ENCODE data around the gene ERMAP.
"Not testable (repeated sequence)": the region's sequence is repeated elsewhere in the genome, so short reads cannot be mapped to it uniquely, and the experiment has no call there.

Gene ERMAP

DNA sequence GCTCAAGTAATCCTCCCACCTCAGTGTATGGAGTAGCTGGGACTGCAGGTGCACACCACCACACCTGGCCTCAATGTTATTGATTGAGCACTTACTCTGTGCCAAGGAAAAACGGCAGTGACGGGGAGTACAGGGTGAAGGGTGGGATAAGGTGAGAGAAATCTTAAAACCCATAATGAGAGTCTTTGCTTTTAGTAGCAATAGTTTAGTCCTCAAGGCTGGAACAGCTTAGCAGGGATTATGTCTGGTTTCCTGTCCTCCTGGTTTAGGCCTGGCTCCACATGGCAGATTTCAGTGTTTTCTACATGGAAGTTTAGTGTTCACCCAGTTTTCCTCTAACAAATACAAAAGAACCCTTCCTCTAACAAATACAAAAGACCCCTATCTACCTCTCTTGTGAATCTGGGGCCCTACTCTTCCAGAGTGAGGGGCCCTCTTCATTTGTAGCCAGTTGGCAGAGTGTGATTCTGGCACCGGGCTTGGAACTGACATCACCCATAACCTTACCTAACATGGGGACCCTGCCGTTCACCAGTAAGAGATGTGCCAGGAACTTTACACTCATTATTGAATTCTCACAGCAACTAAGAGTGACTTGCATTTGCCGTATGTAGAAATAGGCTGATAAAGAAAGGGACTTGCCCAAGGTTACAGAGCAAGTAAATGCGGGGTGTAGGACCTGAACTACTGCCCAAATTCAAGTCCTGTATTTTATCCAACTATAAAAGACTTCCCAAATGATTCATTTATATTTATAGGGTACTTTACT, 36.4 kb downstream of the ERMAP start:
- TF ChIP-seq, protein P1, sequence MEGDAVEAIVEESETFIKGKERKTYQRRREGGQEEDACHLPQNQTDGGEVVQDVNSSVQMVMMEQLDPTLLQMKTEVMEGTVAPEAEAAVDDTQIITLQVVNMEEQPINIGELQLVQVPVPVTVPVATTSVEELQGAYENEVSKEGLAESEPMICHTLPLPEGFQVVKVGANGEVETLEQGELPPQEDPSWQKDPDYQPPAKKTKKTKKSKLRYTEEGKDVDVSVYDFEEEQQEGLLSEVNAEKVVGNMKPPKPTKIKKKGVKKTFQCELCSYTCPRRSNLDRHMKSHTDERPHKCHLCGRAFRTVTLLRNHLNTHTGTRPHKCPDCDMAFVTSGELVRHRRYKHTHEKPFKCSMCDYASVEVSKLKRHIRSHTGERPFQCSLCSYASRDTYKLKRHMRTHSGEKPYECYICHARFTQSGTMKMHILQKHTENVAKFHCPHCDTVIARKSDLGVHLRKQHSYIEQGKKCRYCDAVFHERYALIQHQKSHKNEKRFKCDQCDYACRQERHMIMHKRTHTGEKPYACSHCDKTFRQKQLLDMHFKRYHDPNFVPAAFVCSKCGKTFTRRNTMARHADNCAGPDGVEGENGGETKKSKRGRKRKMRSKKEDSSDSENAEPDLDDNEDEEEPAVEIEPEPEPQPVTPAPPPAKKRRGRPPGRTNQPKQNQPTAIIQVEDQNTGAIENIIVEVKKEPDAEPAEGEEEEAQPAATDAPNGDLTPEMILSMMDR (IDR thresholded peaks at IDR 0.05; ENCODE audit: low read length, missing control alignments) = no peak
- no peak for DNase-seq (ENCODE audit: low read depth)
- H3K4me3 ChIP-seq (replicated peaks; ENCODE audit: low read depth, low read length) = no peak overlapping the region

GRCh38 chr1:42856554-42856953, 39.6 kb downstream of the ERMAP start:
- not testable (repeated sequence) for DNase-seq (ENCODE audit: low read depth); H3K4me3 ChIP-seq (replicated peaks; ENCODE audit: low read depth, low read length)

DNA sequence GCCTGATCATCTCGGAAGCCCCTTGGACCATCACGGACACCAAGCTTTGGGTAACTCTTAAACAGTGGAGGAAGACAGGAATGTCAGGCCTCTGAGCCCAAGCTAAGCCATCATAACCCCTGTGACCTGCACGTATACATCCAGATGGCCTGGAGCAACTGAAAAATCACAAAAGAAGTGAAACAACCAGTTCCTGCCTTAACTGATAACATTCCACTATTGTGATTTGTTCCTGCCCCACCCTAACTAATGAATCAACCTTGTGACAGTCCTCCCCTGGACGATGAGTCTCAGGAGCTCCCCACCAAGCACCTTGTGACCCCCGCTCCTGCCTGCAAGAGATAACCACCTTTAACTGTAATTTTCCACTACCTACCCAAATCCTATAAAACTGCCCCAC, 42.4 kb downstream of the ERMAP start:
- not testable (repeated sequence) for H3K4me3 ChIP-seq (replicated peaks; ENCODE audit: low read depth, low read length); DNase-seq (ENCODE audit: low read depth)

DNA sequence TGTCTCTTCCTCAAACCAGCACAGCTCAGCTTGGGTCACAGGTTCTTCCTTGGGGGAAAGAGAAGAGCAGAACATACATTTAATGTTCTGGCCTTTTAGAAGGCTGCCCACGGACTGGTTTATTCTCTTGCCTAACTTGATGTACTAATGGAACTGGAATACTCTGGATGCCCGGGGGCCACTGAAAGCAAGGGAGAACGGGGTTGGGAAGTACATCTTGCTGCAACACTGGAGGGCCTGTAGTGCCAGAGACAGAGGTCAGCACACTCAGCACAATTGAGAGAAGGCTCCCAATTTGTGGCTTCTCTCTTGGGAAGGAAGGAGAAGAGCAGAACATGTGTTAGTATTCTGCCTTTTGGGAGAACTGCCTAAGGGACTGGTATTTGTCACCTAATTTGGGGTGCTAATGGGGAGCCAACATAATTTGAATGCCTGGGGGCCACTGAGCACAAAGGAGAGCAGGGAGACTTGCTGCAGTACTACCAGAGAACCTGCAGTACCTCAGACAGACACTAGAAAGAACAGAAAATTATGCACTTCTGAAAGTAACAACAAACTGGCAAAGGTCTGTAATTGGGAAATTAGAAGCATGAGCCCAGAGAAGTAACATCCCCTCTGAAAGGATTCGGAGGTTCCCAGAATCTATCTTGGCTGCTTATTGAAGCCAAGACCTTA, 43.6 kb downstream of the ERMAP start:
- TF ChIP-seq, protein P1 (IDR thresholded peaks at IDR 0.05; ENCODE audit: low read length, missing control alignments) = peak; percentile 12
- no peak for DNase-seq (ENCODE audit: low read depth)
- no peak overlapping the region for H3K4me3 ChIP-seq (replicated peaks; ENCODE audit: low read depth, low read length)

DNA sequence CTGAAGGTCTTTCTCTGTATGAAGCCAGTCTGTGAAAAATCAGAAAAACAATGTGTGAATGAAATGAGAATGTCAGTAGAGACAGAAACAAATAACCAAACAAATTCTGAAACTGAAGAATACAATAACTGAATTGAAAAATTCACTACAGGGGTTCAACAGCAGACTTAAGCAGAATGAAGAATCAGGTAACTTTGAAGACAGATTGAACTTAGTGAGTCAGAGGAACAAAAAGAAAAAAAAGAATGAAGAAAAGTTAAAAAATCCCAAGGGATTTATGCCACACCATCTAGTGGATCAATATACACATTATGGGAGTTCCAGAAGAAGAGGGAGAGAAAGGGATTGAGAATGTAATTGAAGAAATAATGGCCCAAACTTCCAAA, 44.1 kb downstream of the ERMAP start:
- no peak overlapping the region for H3K4me3 ChIP-seq (replicated peaks; ENCODE audit: low read depth, low read length)
- TF ChIP-seq, protein P1 (IDR thresholded peaks at IDR 0.05; ENCODE audit: low read length, missing control alignments) = no peak
- no peak for DNase-seq (ENCODE audit: low read depth)

GRCh38 chr1:42866549-42866948, 49.6 kb downstream of the ERMAP start:
- DNase-seq (ENCODE audit: low read depth) = no peak
- TF ChIP-seq, protein P1 (IDR thresholded peaks at IDR 0.05; ENCODE audit: low read length, missing control alignments) = no peak
- H3K4me3 ChIP-seq (replicated peaks; ENCODE audit: low read depth, low read length) = no peak overlapping the region

DNA sequence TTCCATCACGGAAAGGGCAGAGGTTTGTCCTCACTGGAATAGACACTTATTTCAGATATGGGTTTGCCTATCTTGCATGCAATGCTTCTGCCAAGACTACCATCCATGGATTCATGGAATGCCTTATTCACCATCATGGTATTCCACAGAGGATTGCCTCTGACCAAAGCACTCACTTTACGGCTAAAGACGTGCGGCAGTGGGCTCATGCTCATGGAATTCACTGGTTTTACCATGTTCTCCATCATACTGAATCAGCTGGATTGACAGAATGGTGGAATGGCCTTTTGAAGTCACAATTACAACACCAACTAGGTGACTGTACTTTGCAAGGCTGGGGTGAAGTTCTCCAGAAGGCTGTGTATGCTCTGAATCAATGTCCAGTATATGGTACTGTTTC, 51.5 kb downstream of the ERMAP start:
- H3K4me3 ChIP-seq (replicated peaks; ENCODE audit: low read depth, low read length); DNase-seq (ENCODE audit: low read depth): not testable (repeated sequence)

DNA sequence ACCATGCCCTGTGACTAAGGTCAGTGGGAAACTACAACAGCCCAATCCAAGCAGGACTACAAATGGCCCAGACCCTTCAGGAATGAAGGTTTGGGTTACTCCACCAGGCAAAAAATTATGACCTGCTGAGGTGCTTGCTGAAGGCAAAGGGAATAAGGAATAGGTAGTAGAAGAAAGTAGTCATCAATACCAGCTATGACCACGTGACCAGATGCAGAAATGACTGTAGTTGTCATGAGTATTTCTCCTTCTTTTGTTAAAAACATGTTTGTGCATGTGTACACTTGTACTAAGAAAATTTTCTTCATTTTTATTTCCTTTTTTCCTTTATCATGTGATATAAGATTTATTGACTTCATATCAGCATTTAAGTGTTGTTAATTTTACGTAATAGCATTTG, 52.3 kb downstream of the ERMAP start:
- not testable (repeated sequence) for DNase-seq (ENCODE audit: low read depth); H3K4me3 ChIP-seq (replicated peaks; ENCODE audit: low read depth, low read length)

- H3K4me3 ChIP-seq (replicated peaks; ENCODE audit: low read depth, low read length); DNase-seq (ENCODE audit: low read depth): not testable (repeated sequence)
These were observed 52.8 kb downstream of the ERMAP start for GRCh38 chr1:42869751-42870150.

GRCh38 chr1:42873108-42873507, 56.2 kb downstream of the ERMAP start:
- not testable (repeated sequence) for H3K4me3 ChIP-seq (replicated peaks; ENCODE audit: low read depth, low read length); DNase-seq (ENCODE audit: low read depth)
